ENCODE data around the gene MYLK2.

MYLK2 gene

GRCh38 chr20:31870726-31871617 is 51.8 kb downstream of the MYLK2 start:
- DNase-seq = peak in 2 of 56 donors; percentile 58 to 80

GRCh38 chr20:31871618-31871954 is 52.4 kb downstream of the MYLK2 start:
- DNase-seq = no peak

GRCh38 chr20:31872406-31872805 is 53.2 kb downstream of the MYLK2 start:
- no peak for DNase-seq

- DNase-seq = no peak
These were observed 56.5 kb downstream of the MYLK2 start for GRCh38 chr20:31875671-31876070.

GRCh38 chr20:31877684-31878083 is 58.5 kb downstream of the MYLK2 start:
- DNase-seq = no peak

- DNase-seq = peak; percentile 61 to 97 (median 88)
These were observed 60.2 kb downstream of the MYLK2 start for GRCh38 chr20:31879143-31879987.

- no peak for DNase-seq
These were observed 62.8 kb downstream of the MYLK2 start for GRCh38 chr20:31881945-31882344.

GRCh38 chr20:31883829-31884228 is 64.7 kb downstream of the MYLK2 start:
- DNase-seq = no peak
